Common myeloid progenitor, CD34-positive (primary cell): Measurements from ENCODE around the gene MYH6.

ENCODE experiments used
- CTCF ChIA-PET: fragments of 350-600 bp; sonication (Branson Sonifier 250); formaldehyde crosslinking; loops from one replicate; lab custom pipeline; 2021; ENCODE audit warnings: antibody characterized with exemption; lab: Charles Lee
- POLR2A ChIA-PET: fragments of 350-600 bp; sonication (Branson Sonifier 250); formaldehyde crosslinking; loops from one replicate; lab custom pipeline; 2021; ENCODE audit warnings: antibody characterized with exemption; lab: Charles Lee
- DNase-seq, 3 donors: peaks; one replicate each; pipeline versions ENCODE4 v3.0.0 to v3.0.0-alpha.2; 2013
- H3K27ac ChIP-seq, 2 experiments: 1 replicate in 1 of 2; 2 replicates in 1 of 2; pipeline ENCODE4 v1.7.0; 2013; ENCODE audit warnings: inconsistent platforms in 2 of 2, low read length in 2 of 2, mild to moderate bottlenecking in 2 of 2, low read depth in 1 of 2, moderate library complexity in 1 of 2; ENCODE audit not compliant: severe bottlenecking in 2 of 2, insufficient read depth in 1 of 2, poor library complexity in 1 of 2
- H3K27me3 ChIP-seq, 5 experiments: replicated peaks in 2 of 5; 1 replicate in 3 of 5; 2 replicates in 2 of 5; pipeline versions ENCODE4 v1.6.1 to v1.7.0; 2013; ENCODE audit warnings: low read length in 4 of 5, mild to moderate bottlenecking in 2 of 5, moderate library complexity in 2 of 5, inconsistent platforms in 1 of 5; ENCODE audit not compliant: insufficient read depth in 5 of 5, control insufficient read depth in 4 of 5
- H3K36me3 ChIP-seq, 4 experiments: 1 replicate in 2 of 4; 2 replicates in 2 of 4; pipeline versions ENCODE4 v1.6.1 to v1.7.0; 2013; ENCODE audit warnings: low read length in 3 of 4, control low read depth in 1 of 4, mild to moderate bottlenecking in 1 of 4; ENCODE audit not compliant: control insufficient read depth in 4 of 4, insufficient read depth in 4 of 4
- H3K4me1 ChIP-seq, 4 experiments: 1 replicate in 3 of 4; 2 replicates in 1 of 4; pipeline versions ENCODE4 v1.6.1 to v1.7.1; 2013; ENCODE audit warnings: low read length in 3 of 4, mild to moderate bottlenecking in 3 of 4, control low read depth in 1 of 4, inconsistent platforms in 1 of 4, moderate library complexity in 1 of 4; ENCODE audit not compliant: control insufficient read depth in 4 of 4, insufficient read depth in 4 of 4; ENCODE audit errors: control extremely low read depth in 1 of 4
- H3K4me3 ChIP-seq, 7 experiments: 1 replicate in 4 of 7; 2 replicates in 3 of 7; pipeline versions ENCODE4 v1.5.1 to v1.7.0; 2013; ENCODE audit warnings: mild to moderate bottlenecking in 7 of 7, low read length in 6 of 7, moderate library complexity in 6 of 7, inconsistent platforms in 2 of 7, low read depth in 2 of 7, control low read depth in 1 of 7; ENCODE audit not compliant: insufficient read depth in 4 of 7, control insufficient read depth in 1 of 7; ENCODE audit errors: extremely low read depth in 1 of 7
- H3K9me3 ChIP-seq, 5 experiments: 1 replicate in 4 of 5; 2 replicates in 1 of 5; pipeline versions ENCODE4 v1.6.1 to v1.7.1; 2013; ENCODE audit warnings: low read length in 4 of 5, mild to moderate bottlenecking in 2 of 5, inconsistent platforms in 1 of 5, low read depth in 1 of 5, moderate library complexity in 1 of 5; ENCODE audit not compliant: control insufficient read depth in 4 of 5, insufficient read depth in 2 of 5; ENCODE audit errors: control extremely low read depth in 1 of 5
- WGBS: methylation state at CpG from one replicate; pipeline ENCODE4 v1.1.5; 2013; ENCODE audit not compliant: insufficient coverage; 5-methylcytosine and 5-hydroxymethylcytosine counted together

Gene MYH6

GRCh38 chr14:23447361-23448350, 39.6 kb upstream of the MYH6 start:
- CTCF ChIA-PET, result interaction anchor here (0.7 to 1.8 kb wide), 5 partner anchors 9 to 120 kb away, joined by 3 read pairs; no protein-coding TSS in a partner anchor
- Histone ChIP-seq H3K36me3 (no peaks in the 10 kb centered on the region), H3K4me3 (no peak overlapping the region), H3K4me1 (no peaks in the 10 kb centered on the region), H3K9me3 (no peaks in the 10 kb centered on the region), H3K27me3 (peaks cover 0 to 7% (median 0%) of the 10 kb centered on the region in 5 experiments), H3K27ac (no peak overlapping the region)
- no peak for DNase-seq
- WGBS, result 93% methylated on average over 4 of the region's 7 CpGs
- POLR2A ChIA-PET, result no interaction called here

GRCh38 chr14:23446291-23446851, 38.3 kb upstream of the MYH6 start:
- H3K27ac ChIP-seq, result no peak overlapping the region
- 97% methylated on average over 3 of the region's 4 CpGs for WGBS
- no peak for DNase-seq
- ChIA-PET CTCF (interaction anchor here (1.0 to 1.8 kb wide), 2 partner anchors 10 to 29 kb away, joined by 3 read pairs; no protein-coding TSS in a partner anchor), POLR2A (no interaction called here)
- H3K9me3 ChIP-seq, result no peaks in the 10 kb centered on the region
- no peak overlapping the region for H3K4me3 ChIP-seq
- H3K4me1 ChIP-seq, result no peaks in the 10 kb centered on the region
- peaks cover 0 to 7% (median 0%) of the 10 kb centered on the region in 5 experiments for H3K27me3 ChIP-seq
- H3K36me3 ChIP-seq, result no peaks in the 10 kb centered on the region

DNA sequence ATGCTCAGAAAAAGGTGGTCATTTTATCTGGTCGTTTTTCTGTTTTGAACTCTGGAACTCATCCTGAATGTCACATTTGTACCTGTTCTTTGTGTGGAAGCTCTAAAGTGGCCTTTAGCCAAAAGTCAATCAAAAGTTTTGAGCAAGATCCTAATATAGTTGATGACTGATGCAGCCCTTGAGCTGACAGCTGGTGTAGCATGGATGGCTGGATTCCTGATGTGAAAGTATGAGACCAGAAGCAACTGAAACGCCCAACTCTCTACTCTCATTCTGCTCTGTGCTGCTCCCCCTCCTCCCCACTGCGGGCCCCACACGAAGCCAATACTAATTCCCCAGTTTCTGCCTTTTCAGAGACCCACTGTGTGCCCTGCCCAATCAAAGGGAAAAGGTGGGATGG, 37.7 kb upstream of the MYH6 start:
- Histone ChIP-seq H3K9me3 (no peaks in the 10 kb centered on the region), H3K4me3 (no peak overlapping the region), H3K4me1 (no peaks in the 10 kb centered on the region), H3K27me3 (peaks cover 0 to 7% (median 0%) of the 10 kb centered on the region in 5 experiments), H3K27ac (no peak overlapping the region), H3K36me3 (no peaks in the 10 kb centered on the region)
- POLR2A ChIA-PET, result no interaction called here
- no peak for DNase-seq
- CTCF ChIA-PET, result interaction anchor here (1.0 kb wide), 1 partner anchor 9 kb away, joined by 3 read pairs; no protein-coding TSS in a partner anchor
- WGBS, result 86% methylated on average over 1 of the region's 4 CpGs

DNA sequence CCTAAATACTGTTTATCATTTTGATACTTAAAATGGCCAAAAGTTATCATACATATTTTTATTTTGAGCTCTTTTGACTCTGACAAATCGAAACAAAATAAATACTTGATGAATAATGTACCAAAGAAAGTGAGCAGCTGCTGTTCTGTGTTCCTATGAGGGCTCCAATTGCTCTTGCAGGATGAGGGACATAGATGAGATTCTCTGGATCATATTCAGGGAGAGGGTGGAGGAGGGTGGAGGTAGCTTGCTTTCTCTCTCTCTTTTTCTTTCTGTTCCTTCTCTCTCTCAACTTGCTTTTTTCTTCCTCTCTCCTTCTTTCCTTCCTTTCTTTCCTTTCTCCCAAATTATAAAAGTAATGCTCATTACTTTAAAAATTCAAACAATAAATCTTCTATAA, 36.2 kb upstream of the MYH6 start:
- ChIA-PET CTCF (interaction anchor here (1.4 kb wide), 1 partner anchor 28 kb away, joined by 3 read pairs; no protein-coding TSS in a partner anchor), POLR2A (no interaction called here)
- peaks cover 0 to 7% (median 0%) of the 10 kb centered on the region in 5 experiments for H3K27me3 ChIP-seq
- no peaks in the 10 kb centered on the region for H3K4me1 ChIP-seq
- H3K27ac ChIP-seq, result no peak overlapping the region
- DNase-seq, result no peak
- WGBS, result no CpG with 5 or more reads among the region's 1 CpG
- no peak overlapping the region for H3K4me3 ChIP-seq
- H3K36me3 ChIP-seq, result no peaks in the 10 kb centered on the region
- no peaks in the 10 kb centered on the region for H3K9me3 ChIP-seq

- no peaks in the 10 kb centered on the region for H3K4me1 ChIP-seq
- no peaks in the 10 kb centered on the region for H3K9me3 ChIP-seq
- ChIA-PET CTCF (interaction anchor here (0.6 to 1.9 kb wide), 4 partner anchors 27 to 189 kb away, joined by 3 to 6 read pairs (median 3); no protein-coding TSS in a partner anchor), POLR2A (no interaction called here)
- 100% methylated on average over 4 of the region's 6 CpGs for WGBS
- peaks cover 0 to 7% (median 0%) of the 10 kb centered on the region in 5 experiments for H3K27me3 ChIP-seq
- no peak overlapping the region for H3K4me3 ChIP-seq
- no peak for DNase-seq
- no peak overlapping the region for H3K27ac ChIP-seq
- no peaks in the 10 kb centered on the region for H3K36me3 ChIP-seq
Measured at GRCh38 chr14:23443881-23444280, 35.8 kb upstream of the MYH6 start.

GRCh38 chr14:23443411-23443812, 35.3 kb upstream of the MYH6 start:
- H3K36me3 ChIP-seq, result no peaks in the 10 kb centered on the region
- DNase-seq, result no peak
- H3K27ac ChIP-seq, result no peak overlapping the region
- H3K4me1 ChIP-seq, result peaks cover 0 to 2% (median 0%) of the 10 kb centered on the region in 4 experiments
- peaks cover 0 to 7% (median 0%) of the 10 kb centered on the region in 5 experiments for H3K27me3 ChIP-seq
- CTCF ChIA-PET, result interaction anchor here (0.6 to 1.9 kb wide), 3 partner anchors 63 to 190 kb away, joined by 3 to 6 read pairs (median 3); no protein-coding TSS in a partner anchor
- POLR2A ChIA-PET, result no interaction called here
- H3K4me3 ChIP-seq, result no peak overlapping the region
- WGBS, result 96% methylated on average over 9 of the region's 11 CpGs
- no peaks in the 10 kb centered on the region for H3K9me3 ChIP-seq
